Measurements from ENCODE around the gene PHLPP1.

The PHLPP1 gene

DNA sequence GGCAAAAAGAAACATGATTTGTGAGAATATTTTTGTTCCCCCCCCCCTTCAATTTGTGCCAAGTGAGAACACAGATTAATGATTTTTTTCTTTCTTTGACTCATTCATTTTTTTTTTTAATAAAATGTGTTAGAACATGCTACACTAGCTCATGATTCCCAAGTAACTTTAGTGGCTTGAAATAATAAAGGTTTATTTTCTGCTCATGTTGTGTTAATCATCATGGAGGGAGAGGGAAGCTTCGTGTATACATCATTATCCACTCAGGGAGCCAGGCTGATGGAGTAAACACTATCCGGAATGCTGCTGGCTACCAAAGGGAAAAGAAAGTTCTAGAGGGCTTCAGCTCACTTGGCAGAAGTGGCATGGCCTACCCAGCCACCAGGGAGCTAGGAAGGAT lies 40.6 kb downstream of the PHLPP1 start:
- no peak overlapping the region for H3K4me3 ChIP-seq (ENCODE audit: low read depth, low read length)
- TF ChIP-seq POLR2A (IDR thresholded peaks at IDR 0.05; ENCODE audit: extremely low read depth, insufficient read length) (no peak), MYC (IDR thresholded peaks at IDR 0.05; ENCODE audit: low read depth, low read length) (no peak)
- TF ChIP-seq, protein P1, sequence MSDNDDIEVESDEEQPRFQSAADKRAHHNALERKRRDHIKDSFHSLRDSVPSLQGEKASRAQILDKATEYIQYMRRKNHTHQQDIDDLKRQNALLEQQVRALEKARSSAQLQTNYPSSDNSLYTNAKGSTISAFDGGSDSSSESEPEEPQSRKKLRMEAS (IDR thresholded peaks at IDR 0.05; ENCODE audit: low read depth, low read length) = no peak
- TF ChIP-seq, protein P2, sequence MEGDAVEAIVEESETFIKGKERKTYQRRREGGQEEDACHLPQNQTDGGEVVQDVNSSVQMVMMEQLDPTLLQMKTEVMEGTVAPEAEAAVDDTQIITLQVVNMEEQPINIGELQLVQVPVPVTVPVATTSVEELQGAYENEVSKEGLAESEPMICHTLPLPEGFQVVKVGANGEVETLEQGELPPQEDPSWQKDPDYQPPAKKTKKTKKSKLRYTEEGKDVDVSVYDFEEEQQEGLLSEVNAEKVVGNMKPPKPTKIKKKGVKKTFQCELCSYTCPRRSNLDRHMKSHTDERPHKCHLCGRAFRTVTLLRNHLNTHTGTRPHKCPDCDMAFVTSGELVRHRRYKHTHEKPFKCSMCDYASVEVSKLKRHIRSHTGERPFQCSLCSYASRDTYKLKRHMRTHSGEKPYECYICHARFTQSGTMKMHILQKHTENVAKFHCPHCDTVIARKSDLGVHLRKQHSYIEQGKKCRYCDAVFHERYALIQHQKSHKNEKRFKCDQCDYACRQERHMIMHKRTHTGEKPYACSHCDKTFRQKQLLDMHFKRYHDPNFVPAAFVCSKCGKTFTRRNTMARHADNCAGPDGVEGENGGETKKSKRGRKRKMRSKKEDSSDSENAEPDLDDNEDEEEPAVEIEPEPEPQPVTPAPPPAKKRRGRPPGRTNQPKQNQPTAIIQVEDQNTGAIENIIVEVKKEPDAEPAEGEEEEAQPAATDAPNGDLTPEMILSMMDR (IDR thresholded peaks at IDR 0.05; ENCODE audit: low read depth, low read length) = no peak
- DNase-seq (ENCODE audit: low read depth) = no peak

DNA sequence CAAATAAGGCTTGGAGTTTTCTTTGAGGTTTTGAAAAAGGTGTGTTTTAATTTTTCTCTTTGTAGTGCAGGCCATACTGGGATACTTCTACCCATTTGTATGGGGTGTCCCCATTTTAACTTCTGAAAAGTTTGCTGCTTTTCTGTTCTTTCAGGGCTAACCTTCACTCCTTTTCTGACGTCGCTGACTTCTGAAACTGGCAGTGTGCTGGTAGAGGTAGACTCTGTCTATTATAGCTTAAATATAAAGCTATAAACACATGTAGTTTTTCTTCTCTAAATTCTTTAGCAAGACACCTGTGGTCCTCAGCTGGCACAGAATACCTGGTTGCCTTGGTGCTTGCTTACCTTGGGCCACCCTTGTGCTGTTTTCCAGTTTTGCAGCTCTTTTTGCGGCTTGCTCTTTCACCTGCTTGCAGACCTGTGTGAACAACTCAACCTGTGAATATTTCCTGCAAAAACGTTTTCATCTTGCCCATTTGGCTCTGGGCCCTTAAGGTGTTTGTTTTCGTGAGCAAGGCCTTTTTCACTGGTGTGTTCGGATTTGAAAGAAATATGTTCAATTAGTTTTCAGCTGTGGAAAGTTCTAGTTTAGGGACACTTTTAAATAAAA lies 42.2 kb downstream of the PHLPP1 start:
- H3K4me3 ChIP-seq (ENCODE audit: low read depth, low read length) = no peak overlapping the region
- TF ChIP-seq POLR2A (IDR thresholded peaks at IDR 0.05; ENCODE audit: extremely low read depth, insufficient read length) = no peak
- TF ChIP-seq, protein P2 (IDR thresholded peaks at IDR 0.05; ENCODE audit: low read depth, low read length) = no peak
- TF ChIP-seq, protein P1 (IDR thresholded peaks at IDR 0.05; ENCODE audit: low read depth, low read length) = no peak
- TF ChIP-seq MYC (IDR thresholded peaks at IDR 0.05; ENCODE audit: low read depth, low read length) = no peak
- DNase-seq (ENCODE audit: low read depth) = no peak

DNA sequence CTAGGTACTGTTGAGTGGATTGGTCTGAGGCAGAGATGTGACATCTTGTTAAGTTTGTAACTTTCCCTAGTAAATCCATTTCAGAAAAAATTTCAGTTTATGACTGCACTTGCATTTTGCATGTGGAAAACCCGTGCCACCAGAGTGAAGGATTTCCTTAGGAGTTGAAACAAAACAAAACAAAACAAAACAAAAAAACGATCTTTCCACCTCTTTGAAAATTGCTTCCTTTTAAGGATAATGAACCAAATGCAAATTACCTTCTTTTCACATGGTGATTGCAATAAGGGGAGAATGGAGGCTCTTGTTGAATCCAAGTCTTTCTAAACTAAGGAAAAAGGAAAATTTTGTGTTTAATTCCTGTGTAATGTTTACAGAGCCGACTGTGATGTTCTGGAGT lies 43.2 kb downstream of the PHLPP1 start:
- no peak for DNase-seq (ENCODE audit: low read depth)
- no peak for TF ChIP-seq MYC (IDR thresholded peaks at IDR 0.05; ENCODE audit: low read depth, low read length)
- TF ChIP-seq, protein P2 (IDR thresholded peaks at IDR 0.05; ENCODE audit: low read depth, low read length) = no peak
- TF ChIP-seq POLR2A (IDR thresholded peaks at IDR 0.05; ENCODE audit: extremely low read depth, insufficient read length) = no peak
- TF ChIP-seq, protein P1 (IDR thresholded peaks at IDR 0.05; ENCODE audit: low read depth, low read length) = no peak
- H3K4me3 ChIP-seq (ENCODE audit: low read depth, low read length) = no peak overlapping the region

DNA sequence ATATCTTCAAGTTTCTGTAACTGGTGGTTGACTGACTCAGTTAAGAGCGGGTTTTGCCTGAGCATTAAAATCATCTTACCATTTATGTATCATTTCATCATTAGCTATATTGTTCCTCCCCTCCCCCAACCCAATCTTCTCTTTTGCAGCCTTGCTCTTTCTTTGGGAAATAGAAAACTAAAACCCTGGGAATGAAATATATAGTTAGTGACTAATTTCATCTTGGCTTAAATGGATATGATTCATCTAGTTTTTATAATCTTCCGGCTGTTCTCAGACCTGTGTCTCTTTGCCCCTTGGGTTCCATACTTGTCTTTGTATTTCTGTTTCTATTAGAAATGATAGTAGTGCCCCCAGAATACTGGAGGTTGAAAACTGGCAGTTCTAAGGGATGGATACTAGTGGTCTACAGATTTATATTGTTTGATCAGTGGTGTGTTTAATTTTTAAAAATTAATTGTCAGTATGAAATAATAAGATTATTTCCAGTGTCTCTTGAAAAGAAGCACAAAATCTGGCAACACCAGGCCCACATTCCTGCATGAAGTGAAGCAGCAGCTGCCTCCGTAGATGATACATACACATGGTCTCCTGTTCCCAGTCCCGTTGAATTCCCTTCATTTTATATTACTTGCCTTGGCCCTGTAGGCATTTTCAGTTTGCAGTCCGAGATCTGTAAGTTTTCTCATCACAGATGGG lies 44.5 kb downstream of the PHLPP1 start:
- no peak overlapping the region for H3K4me3 ChIP-seq (ENCODE audit: low read depth, low read length)
- no peak for DNase-seq (ENCODE audit: low read depth)
- no peak for TF ChIP-seq MYC (IDR thresholded peaks at IDR 0.05; ENCODE audit: low read depth, low read length)
- TF ChIP-seq POLR2A (IDR thresholded peaks at IDR 0.05; ENCODE audit: extremely low read depth, insufficient read length) = no peak
- TF ChIP-seq, protein P2 (IDR thresholded peaks at IDR 0.05; ENCODE audit: low read depth, low read length) = no peak
- TF ChIP-seq, protein P1 (IDR thresholded peaks at IDR 0.05; ENCODE audit: low read depth, low read length) = no peak

DNA sequence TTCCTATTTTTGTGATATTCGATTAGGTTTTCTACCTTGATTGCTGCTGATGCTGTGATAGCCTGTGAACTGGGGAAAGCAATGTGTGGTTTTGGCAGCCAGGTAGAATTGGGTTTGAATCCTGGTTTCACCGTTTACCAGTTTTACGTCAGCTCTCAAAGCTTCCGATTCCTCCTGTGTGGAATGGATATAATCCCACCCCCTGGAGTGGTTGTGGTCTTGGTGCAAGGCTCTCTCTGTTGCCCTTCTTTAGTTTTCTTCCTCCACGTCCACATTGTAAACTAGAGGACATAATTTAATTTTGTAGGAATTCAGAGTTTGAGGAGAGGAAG lies 45.0 kb downstream of the PHLPP1 start:
- no peak for TF ChIP-seq POLR2A (IDR thresholded peaks at IDR 0.05; ENCODE audit: extremely low read depth, insufficient read length)
- TF ChIP-seq, protein P2 (IDR thresholded peaks at IDR 0.05; ENCODE audit: low read depth, low read length) = no peak
- TF ChIP-seq MYC (IDR thresholded peaks at IDR 0.05; ENCODE audit: low read depth, low read length) = no peak
- TF ChIP-seq, protein P1 (IDR thresholded peaks at IDR 0.05; ENCODE audit: low read depth, low read length) = no peak
- no peak overlapping the region for H3K4me3 ChIP-seq (ENCODE audit: low read depth, low read length)
- no peak for DNase-seq (ENCODE audit: low read depth)

All from NB4 (cell line).